Measurements from ENCODE around the gene CNTNAP5.

The CNTNAP5 gene

DNA sequence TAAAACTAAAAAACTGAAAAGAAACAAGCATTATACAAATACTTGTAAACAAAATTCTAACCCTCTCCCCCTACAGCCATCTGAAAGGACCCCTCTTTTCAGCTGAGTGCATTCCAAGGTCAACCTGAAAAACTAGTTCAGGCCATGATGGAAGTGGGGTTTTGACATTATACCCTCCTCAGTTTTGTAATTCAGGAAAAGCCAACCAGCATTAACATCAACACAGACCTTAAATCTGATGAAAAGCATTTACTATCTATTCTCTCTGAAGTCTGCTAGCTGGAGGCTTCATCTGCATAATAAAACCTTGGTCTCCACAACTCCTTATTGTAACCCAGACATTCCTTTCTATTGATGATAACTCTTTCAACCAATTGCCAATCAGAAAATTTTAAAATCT, 302.2 kb downstream of the CNTNAP5 start:
- DNase-seq: no peak
- no peaks in the 10 kb centered on the region for H3K9me3 ChIP-seq (ENCODE audit: control insufficient read depth, low read length)
- no peak overlapping the region for H2AFZ ChIP-seq (ENCODE audit: low read depth, low read length)

GRCh38 chr2:124328397-124328796, 303.3 kb downstream of the CNTNAP5 start:
- H3K4me2 ChIP-seq (ENCODE audit: low read length, poor library complexity, severe bottlenecking): no peak overlapping the region
- H2AK5ac ChIP-seq (ENCODE audit: low read length, severe bottlenecking): no peak overlapping the region
- H3K27me3 ChIP-seq (ENCODE audit: control insufficient read depth in 1 of 2, insufficient read depth in 1 of 2, low read length in 2 of 2): no peaks in the 10 kb centered on the region
- H4K8ac ChIP-seq (ENCODE audit: low read length): no peak overlapping the region
- H3K4me3 ChIP-seq (ENCODE audit: insufficient read depth in 1 of 2, low read depth in 1 of 2, low read length in 2 of 2): no peak overlapping the region
- no peak overlapping the region for H3K23ac ChIP-seq (ENCODE audit: low read length in 2 of 2)
- 8% methylated on average over 3 of the region's 3 CpGs for WGBS
- H3K4ac ChIP-seq (ENCODE audit: low read depth in 1 of 2, low read length in 2 of 2): no peak overlapping the region
- no peak overlapping the region for H2BK120ac ChIP-seq (ENCODE audit: low read depth, low read length)
- no peak overlapping the region for H2BK5ac ChIP-seq (ENCODE audit: low read depth, low read length, poor library complexity, severe bottlenecking)
- H3K18ac ChIP-seq (ENCODE audit: low read depth in 1 of 2, low read length in 2 of 2): no peak overlapping the region
- H2BK15ac ChIP-seq (ENCODE audit: low read depth, poor library complexity, severe bottlenecking): no peak overlapping the region
- no peak for DNase-seq
- no peak overlapping the region for H4K91ac ChIP-seq (ENCODE audit: low read length)
- H2BK12ac ChIP-seq (ENCODE audit: low read length in 2 of 2): no peak overlapping the region
- H3K4me1 ChIP-seq (ENCODE audit: control insufficient read depth, insufficient read depth, low read depth, low read length): no peaks in the 10 kb centered on the region
- no peaks in the 10 kb centered on the region for H3K36me3 ChIP-seq (ENCODE audit: control insufficient read depth in 1 of 2, insufficient read depth in 2 of 2, low read depth in 1 of 2, low read length in 2 of 2)
- no peak overlapping the region for H3K9ac ChIP-seq (ENCODE audit: low read length)
- H3K9me3 ChIP-seq (ENCODE audit: control insufficient read depth, low read length): no peaks in the 10 kb centered on the region
- no peak overlapping the region for H3K14ac ChIP-seq (ENCODE audit: low read length in 2 of 2)
- H3K27ac ChIP-seq (ENCODE audit: low read length, poor library complexity, severe bottlenecking): no peak overlapping the region
- H3K79me1 ChIP-seq (replicated peaks; ENCODE audit: low read length, poor library complexity, severe bottlenecking): no peaks in the 10 kb centered on the region
- H2AFZ ChIP-seq (ENCODE audit: low read depth, low read length): no peak overlapping the region

More for the DNA sequence above, 302.2 kb downstream of the CNTNAP5 start:
- H3K27me3 ChIP-seq (ENCODE audit: control insufficient read depth in 1 of 2, insufficient read depth in 1 of 2, low read length in 2 of 2): no peaks in the 10 kb centered on the region
- no peaks in the 10 kb centered on the region for H3K36me3 ChIP-seq (ENCODE audit: control insufficient read depth in 1 of 2, insufficient read depth in 2 of 2, low read depth in 1 of 2, low read length in 2 of 2)
- no peak overlapping the region for H2BK12ac ChIP-seq (ENCODE audit: low read length in 2 of 2)
- no peak overlapping the region for H2BK15ac ChIP-seq (ENCODE audit: low read depth, poor library complexity, severe bottlenecking)
- H3K4ac ChIP-seq (ENCODE audit: low read depth in 1 of 2, low read length in 2 of 2): no peak overlapping the region
- H3K23ac ChIP-seq (ENCODE audit: low read length in 2 of 2): no peak overlapping the region
- H3K4me3 ChIP-seq (ENCODE audit: insufficient read depth in 1 of 2, low read depth in 1 of 2, low read length in 2 of 2): no peak overlapping the region
- H3K18ac ChIP-seq (ENCODE audit: low read depth in 1 of 2, low read length in 2 of 2): no peak overlapping the region
- H2BK5ac ChIP-seq (ENCODE audit: low read depth, low read length, poor library complexity, severe bottlenecking): no peak overlapping the region
- no peaks in the 10 kb centered on the region for H3K4me1 ChIP-seq (ENCODE audit: control insufficient read depth, insufficient read depth, low read depth, low read length)
- no peak overlapping the region for H2AK5ac ChIP-seq (ENCODE audit: low read length, severe bottlenecking)
- no peak overlapping the region for H3K9ac ChIP-seq (ENCODE audit: low read length)
- no peak overlapping the region for H3K27ac ChIP-seq (ENCODE audit: low read length, poor library complexity, severe bottlenecking)
- no peak overlapping the region for H2BK120ac ChIP-seq (ENCODE audit: low read depth, low read length)
- no peaks in the 10 kb centered on the region for H3K79me1 ChIP-seq (replicated peaks; ENCODE audit: low read length, poor library complexity, severe bottlenecking)
- H4K8ac ChIP-seq (ENCODE audit: low read length): no peak overlapping the region
- no peak overlapping the region for H3K14ac ChIP-seq (ENCODE audit: low read length in 2 of 2)
- no peak overlapping the region for H4K91ac ChIP-seq (ENCODE audit: low read length)
- no peak overlapping the region for H3K4me2 ChIP-seq (ENCODE audit: low read length, poor library complexity, severe bottlenecking)

- WGBS: 45% methylated on average over 4 of the region's 4 CpGs
- Histone ChIP-seq H2AK5ac (ENCODE audit: low read length, severe bottlenecking) (no peak overlapping the region), H2BK5ac (ENCODE audit: low read depth, low read length, poor library complexity, severe bottlenecking) (no peak overlapping the region)
Observed at GRCh38 chr2:124333784-124334183, 308.7 kb downstream of the CNTNAP5 start.

DNA sequence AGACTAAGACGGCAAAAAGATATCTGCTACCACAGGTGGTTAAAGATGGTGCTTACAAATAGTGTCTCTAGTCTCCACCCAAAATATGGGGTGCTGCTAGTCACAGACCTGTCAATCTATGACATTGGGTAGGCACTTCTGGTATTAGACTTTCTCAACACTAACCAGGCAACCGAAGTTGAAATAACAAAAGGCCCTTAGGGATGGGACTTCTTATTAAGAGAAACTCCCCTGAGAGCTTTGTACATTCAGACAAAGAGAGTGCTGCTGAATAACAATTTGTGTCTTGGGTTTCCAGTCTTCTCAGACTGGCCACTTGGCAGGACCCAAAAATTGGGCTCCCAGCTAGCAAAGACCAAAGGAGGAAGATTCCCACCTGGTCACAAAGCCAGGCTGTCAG, 310.0 kb downstream of the CNTNAP5 start:
- Histone ChIP-seq H3K4me3 (ENCODE audit: insufficient read depth in 1 of 2, low read depth in 1 of 2, low read length in 2 of 2) (no peak overlapping the region), H3K23ac (ENCODE audit: low read length in 2 of 2) (no peak overlapping the region), H3K9me3 (ENCODE audit: control insufficient read depth, low read length) (no peaks in the 10 kb centered on the region), H2AK5ac (ENCODE audit: low read length, severe bottlenecking) (no peak overlapping the region), H4K91ac (ENCODE audit: low read length) (no peak overlapping the region), H3K9ac (ENCODE audit: low read length) (no peak overlapping the region), H2BK15ac (ENCODE audit: low read depth, poor library complexity, severe bottlenecking) (no peak overlapping the region), H3K27ac (ENCODE audit: low read length, poor library complexity, severe bottlenecking) (no peak overlapping the region), H3K79me1 (replicated peaks; ENCODE audit: low read length, poor library complexity, severe bottlenecking) (no peaks in the 10 kb centered on the region), H3K4ac (ENCODE audit: low read depth in 1 of 2, low read length in 2 of 2) (no peak overlapping the region), H3K18ac (ENCODE audit: low read depth in 1 of 2, low read length in 2 of 2) (no peak overlapping the region), H3K4me2 (ENCODE audit: low read length, poor library complexity, severe bottlenecking) (no peak overlapping the region), H3K27me3 (ENCODE audit: control insufficient read depth in 1 of 2, insufficient read depth in 1 of 2, low read length in 2 of 2) (no peaks in the 10 kb centered on the region), H2BK5ac (ENCODE audit: low read depth, low read length, poor library complexity, severe bottlenecking) (no peak overlapping the region), H3K14ac (ENCODE audit: low read length in 2 of 2) (no peak overlapping the region), H4K8ac (ENCODE audit: low read length) (no peak overlapping the region), H3K36me3 (ENCODE audit: control insufficient read depth in 1 of 2, insufficient read depth in 2 of 2, low read depth in 1 of 2, low read length in 2 of 2) (no peaks in the 10 kb centered on the region), H2AFZ (ENCODE audit: low read depth, low read length) (no peak overlapping the region), H2BK120ac (ENCODE audit: low read depth, low read length) (no peak overlapping the region), H3K4me1 (ENCODE audit: control insufficient read depth, insufficient read depth, low read depth, low read length) (no peaks in the 10 kb centered on the region), H2BK12ac (ENCODE audit: low read length in 2 of 2) (no peak overlapping the region)
- no peak for DNase-seq
- WGBS: no CpG with 5 or more reads among the region's 2 CpGs

More at GRCh38 chr2:124333784-124334183, 308.7 kb downstream of the CNTNAP5 start:
- Histone ChIP-seq H3K4me3 (ENCODE audit: insufficient read depth in 1 of 2, low read depth in 1 of 2, low read length in 2 of 2) (no peak overlapping the region), H3K9ac (ENCODE audit: low read length) (no peak overlapping the region), H2AFZ (ENCODE audit: low read depth, low read length) (no peak overlapping the region), H3K27ac (ENCODE audit: low read length, poor library complexity, severe bottlenecking) (no peak overlapping the region), H4K8ac (ENCODE audit: low read length) (no peak overlapping the region), H3K4me2 (ENCODE audit: low read length, poor library complexity, severe bottlenecking) (no peak overlapping the region), H3K4ac (ENCODE audit: low read depth in 1 of 2, low read length in 2 of 2) (no peak overlapping the region), H3K9me3 (ENCODE audit: control insufficient read depth, low read length) (no peaks in the 10 kb centered on the region), H3K18ac (ENCODE audit: low read depth in 1 of 2, low read length in 2 of 2) (no peak overlapping the region), H2BK15ac (ENCODE audit: low read depth, poor library complexity, severe bottlenecking) (no peak overlapping the region), H3K14ac (ENCODE audit: low read length in 2 of 2) (no peak overlapping the region), H2BK12ac (ENCODE audit: low read length in 2 of 2) (no peak overlapping the region), H3K36me3 (ENCODE audit: control insufficient read depth in 1 of 2, insufficient read depth in 2 of 2, low read depth in 1 of 2, low read length in 2 of 2) (no peaks in the 10 kb centered on the region), H4K91ac (ENCODE audit: low read length) (no peak overlapping the region), H3K23ac (ENCODE audit: low read length in 2 of 2) (no peak overlapping the region), H3K79me1 (replicated peaks; ENCODE audit: low read length, poor library complexity, severe bottlenecking) (no peaks in the 10 kb centered on the region), H3K27me3 (ENCODE audit: control insufficient read depth in 1 of 2, insufficient read depth in 1 of 2, low read length in 2 of 2) (no peaks in the 10 kb centered on the region), H2BK120ac (ENCODE audit: low read depth, low read length) (no peak overlapping the region), H3K4me1 (ENCODE audit: control insufficient read depth, insufficient read depth, low read depth, low read length) (no peaks in the 10 kb centered on the region)
- no peak for DNase-seq
